ENCODE data around the gene DRAM2. TPM values are rescaled to one million over a fixed set of nuclear protein-coding genes. Genes with fewer than 3 reads are reported as not detected.

The DRAM2 gene
- 17.0 and 23.7 TPM in 2 replicates for total RNA-seq (2021)
- percentile 81 among the genes with signal in this experiment for Bru-seq, nascent RNA
- percentile 87 among the genes with signal in this experiment for BruChase-seq, experiment 1, labeled RNA remaining after a 2-hour chase
- BruChase-seq, experiment 2, labeled RNA remaining after a 6-hour chase, result percentile 68 among the genes with signal in this experiment
- long read RNA-seq, partial matches to known transcripts, result 3 of 33 reads
- long read RNA-seq, other reads (novel, unspliced or antisense), result 27 of 33 reads

GRCh38 chr1:111139956-111140679 is at the start of gene DRAM2, which contains the start of gene CEPT1:
Gene DRAM2 (minus strand): TSS chr1:111140093. CDS start chr1:111131554, 8,539 bp downstream.
Gene CEPT1 (plus strand): TSS chr1:111140223. CDS start chr1:111147715, 7,492 bp downstream.
- H3K4me3 ChIP-seq (ENCODE audit: low read depth, low read length, poor library complexity, severe bottlenecking), result peak within 1 kb of the TSS; percentile 83
- H3K9me3 ChIP-seq (ENCODE audit: low read depth, low read length, poor library complexity, severe bottlenecking), result no peaks in the 10 kb centered on the region
- intact Hi-C loops (cut with micrococcal nuclease; ENCODE audit: unreplicated experiment), result no loop called here
- TF ChIP-seq EZH2 (IDR thresholded peaks at IDR 0.05; ENCODE audit: borderline replicate concordance, low read depth, low read length, poor library complexity, severe bottlenecking), result no peak
- TF ChIP-seq CTCF (conservative IDR thresholded peaks at IDR 0.05; ENCODE audit: low read depth, low read length), result no peak
- CTCF ChIA-PET, result no interaction called here
- H3K4me1 ChIP-seq (ENCODE audit: insufficient read depth, low read length, poor library complexity, severe bottlenecking), result peaks cover 24% of the 10 kb centered on the region
- BruUV-seq (replicated peaks), result no TSS peak
- H3K36me3 ChIP-seq (ENCODE audit: insufficient read depth, low read length, poor library complexity, severe bottlenecking), result peaks cover 18% of the 10 kb centered on the region
- no peaks in the 10 kb centered on the region for H3K27me3 ChIP-seq (replicated peaks; ENCODE audit: insufficient read depth, low read depth, low read length, poor library complexity)
- peak within 1 kb of the TSS; percentile 89 for H3K27ac ChIP-seq (ENCODE audit: low read depth, low read length, poor library complexity, severe bottlenecking)
- POLR2A ChIA-PET (ENCODE audit: low non-redundant PET), result no interaction called here
- DNase-seq (ENCODE audit: low spot score), result peak; percentile 97

- POLR2A ChIA-PET (ENCODE audit: low non-redundant PET), result interaction anchor here (0.6 kb wide), 1 partner anchor 69 kb away, joined by 3 read pairs; no protein-coding TSS in a partner anchor
- intact Hi-C loops (cut with micrococcal nuclease; ENCODE audit: unreplicated experiment), result no loop called here
- TF ChIP-seq EZH2 (IDR thresholded peaks at IDR 0.05; ENCODE audit: borderline replicate concordance, low read depth, low read length, poor library complexity, severe bottlenecking), result no peak
- no peak for TF ChIP-seq CTCF (conservative IDR thresholded peaks at IDR 0.05; ENCODE audit: low read depth, low read length)
- Histone ChIP-seq H3K36me3 (ENCODE audit: insufficient read depth, low read length, poor library complexity, severe bottlenecking) (peaks cover 13% of the 10 kb centered on the region), H3K9me3 (ENCODE audit: low read depth, low read length, poor library complexity, severe bottlenecking) (no peaks in the 10 kb centered on the region), H3K27ac (ENCODE audit: low read depth, low read length, poor library complexity, severe bottlenecking) (no peak overlapping the region), H3K4me3 (ENCODE audit: low read depth, low read length, poor library complexity, severe bottlenecking) (no peak overlapping the region), H3K4me1 (ENCODE audit: insufficient read depth, low read length, poor library complexity, severe bottlenecking) (no peaks in the 10 kb centered on the region), H3K27me3 (replicated peaks; ENCODE audit: insufficient read depth, low read depth, low read length, poor library complexity) (no peaks in the 10 kb centered on the region)
- CTCF ChIA-PET, result no interaction called here
- DNase-seq (ENCODE audit: low spot score), result no peak
- no TSS peak for BruUV-seq (replicated peaks)
Observed at GRCh38 chr1:111184663-111185062, 44.8 kb upstream of the DRAM2 start.

GRCh38 chr1:111183308-111184069 is 43.6 kb upstream of the DRAM2 start:
- peaks cover 13% of the 10 kb centered on the region for H3K36me3 ChIP-seq (ENCODE audit: insufficient read depth, low read length, poor library complexity, severe bottlenecking)

More at GRCh38 chr1:111183308-111184069, 43.6 kb upstream of the DRAM2 start:
- H3K4me1 ChIP-seq (ENCODE audit: insufficient read depth, low read length, poor library complexity, severe bottlenecking), result no peaks in the 10 kb centered on the region
- TF ChIP-seq CTCF (conservative IDR thresholded peaks at IDR 0.05; ENCODE audit: low read depth, low read length), result no peak
- TF ChIP-seq EZH2 (IDR thresholded peaks at IDR 0.05; ENCODE audit: borderline replicate concordance, low read depth, low read length, poor library complexity, severe bottlenecking), result no peak
- H3K27ac ChIP-seq (ENCODE audit: low read depth, low read length, poor library complexity, severe bottlenecking), result no peak overlapping the region
- ChIA-PET POLR2A (ENCODE audit: low non-redundant PET) (no interaction called here), CTCF (no interaction called here)
- intact Hi-C loops (cut with micrococcal nuclease; ENCODE audit: unreplicated experiment), result no loop called here
- DNase-seq (ENCODE audit: low spot score), result no peak
- H3K9me3 ChIP-seq (ENCODE audit: low read depth, low read length, poor library complexity, severe bottlenecking), result no peaks in the 10 kb centered on the region
- no peaks in the 10 kb centered on the region for H3K27me3 ChIP-seq (replicated peaks; ENCODE audit: insufficient read depth, low read depth, low read length, poor library complexity)
- H3K4me3 ChIP-seq (ENCODE audit: low read depth, low read length, poor library complexity, severe bottlenecking), result no peak overlapping the region
- no TSS peak for BruUV-seq (replicated peaks)

Measured in A673 (cell line).